GM19397 (cell line): ENCODE measurements around the gene KDM8.
"Not testable (repeated sequence)": the region's sequence is repeated elsewhere in the genome, so short reads cannot be mapped to it uniquely, and the experiment has no call there.

Source experiments
- ATAC-seq: cut with Tn5 transposase; IDR thresholded peaks from one replicate; pipeline ENCODE4 v1.9.1; 2021; ENCODE audit warnings: mild to moderate bottlenecking, moderate library complexity; ENCODE audit not compliant: unreplicated experiment

Gene KDM8

GRCh38 chr16:27190316-27190871 lies 12.9 kb upstream of the KDM8 start:
- ATAC-seq: no peak

GRCh38 chr16:27191352-27191924 lies 11.9 kb upstream of the KDM8 start:
- no peak for ATAC-seq

DNA sequence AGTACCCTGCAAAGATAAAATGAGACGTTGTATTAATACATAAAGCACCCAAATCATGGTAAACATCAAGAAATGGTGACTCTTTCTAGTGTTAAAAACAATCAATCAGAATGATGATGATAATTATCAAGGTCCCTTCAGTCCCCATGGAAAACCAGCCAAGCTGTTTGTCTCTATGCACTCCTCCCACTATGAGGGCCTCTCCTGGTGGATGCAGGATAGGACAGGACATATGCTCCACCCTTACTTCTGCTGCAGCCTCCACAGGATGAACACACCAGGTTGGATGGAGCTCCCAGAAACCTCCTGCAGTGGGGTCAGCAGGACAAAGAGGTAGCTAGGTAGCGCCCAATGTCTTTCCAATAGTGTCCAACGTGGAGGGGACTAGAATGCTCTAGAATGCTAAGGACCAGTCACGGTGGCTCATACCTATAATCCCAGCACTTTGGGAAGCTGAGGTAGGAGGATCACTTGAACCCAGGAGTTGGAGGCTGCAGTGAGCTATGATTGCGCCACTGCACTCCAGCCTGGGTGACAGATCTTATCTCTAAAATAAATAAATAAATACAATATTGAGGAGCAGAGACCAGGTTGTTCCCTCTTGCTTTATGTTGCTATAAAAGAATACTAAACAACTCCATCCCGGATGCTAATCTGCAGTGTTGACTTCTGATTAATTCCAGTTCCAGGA lies 9.9 kb upstream of the KDM8 start:
- no peak for ATAC-seq

DNA sequence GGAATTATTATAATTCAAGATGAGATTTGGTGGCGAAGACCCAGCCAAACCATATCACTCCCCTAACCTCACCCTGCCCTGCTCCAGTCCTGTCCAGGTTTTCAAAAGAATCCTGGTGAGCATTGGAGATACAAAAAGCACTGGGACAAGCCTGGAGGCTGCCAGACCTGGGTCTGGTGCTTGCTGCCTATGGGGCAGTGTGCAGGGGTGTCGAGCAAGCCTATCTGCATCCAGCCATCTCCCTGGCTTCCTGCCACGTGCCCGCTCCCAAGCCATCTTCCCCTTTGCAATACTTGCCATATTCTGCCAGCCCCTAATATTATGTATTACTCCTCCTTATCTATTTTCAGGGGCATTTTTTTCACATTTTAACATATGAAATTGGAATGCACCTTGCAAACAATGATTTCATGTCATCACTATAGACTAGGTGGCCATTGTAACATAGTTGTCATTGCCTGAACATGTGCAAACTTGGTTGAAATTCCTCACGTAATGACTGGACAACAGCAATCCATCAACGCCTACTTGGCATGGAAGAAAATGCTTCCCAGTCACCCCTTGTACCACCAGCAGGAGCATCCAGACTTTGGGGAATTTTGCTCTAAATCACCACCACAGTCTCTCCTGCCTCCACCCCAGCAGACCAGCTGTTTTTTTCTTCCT lies 8.1 kb upstream of the KDM8 start:
- ATAC-seq: no peak

DNA sequence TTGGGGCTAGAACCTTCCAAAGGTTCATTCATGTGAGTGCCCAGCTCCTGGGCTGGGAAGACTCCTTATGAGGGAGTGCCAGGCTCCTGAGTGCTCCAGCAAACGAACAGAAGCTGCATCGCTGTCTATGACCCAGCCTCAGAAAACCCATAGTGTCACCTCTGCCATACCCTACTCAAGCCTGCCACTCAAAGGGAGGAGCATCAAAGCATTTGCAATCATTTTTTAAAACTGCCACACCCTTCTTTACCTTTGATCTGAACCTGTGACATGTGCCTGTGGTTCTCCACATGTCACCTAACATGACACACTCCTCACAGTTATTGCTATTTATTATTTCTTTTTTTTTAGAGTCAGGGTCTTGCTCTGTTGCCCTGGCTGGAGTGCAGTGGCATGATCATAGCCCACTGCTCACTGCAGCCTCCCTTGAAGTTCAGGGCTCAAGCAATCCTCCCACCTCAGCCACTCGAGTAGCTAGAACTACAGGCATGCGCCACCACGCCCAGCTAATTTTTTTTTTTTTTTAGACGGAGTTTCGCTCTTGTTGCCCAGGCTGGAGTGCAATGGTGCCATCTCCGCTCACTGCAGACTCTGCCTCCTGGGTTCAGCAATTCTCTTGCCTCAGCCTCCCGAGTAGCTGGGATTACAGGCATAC lies 7.3 kb upstream of the KDM8 start:
- ATAC-seq: no peak

DNA sequence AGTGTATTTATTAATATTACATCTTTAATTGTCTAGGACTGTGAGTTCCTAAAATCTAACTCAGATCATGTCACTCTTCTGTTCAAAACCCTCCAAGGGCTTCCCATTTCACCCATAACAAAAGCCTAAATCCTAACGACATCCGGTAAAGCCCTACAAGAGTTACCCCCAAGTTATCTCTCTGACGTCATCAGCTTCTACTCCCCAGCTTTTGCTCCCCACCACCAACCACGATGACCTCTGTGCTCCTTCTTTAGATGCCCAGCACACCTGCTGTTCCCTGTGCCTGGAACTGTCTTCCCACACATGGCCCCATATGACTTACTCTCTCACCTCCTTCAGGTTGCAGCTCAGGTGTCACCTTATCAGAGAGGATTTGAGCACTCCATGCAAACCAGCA lies 6.3 kb upstream of the KDM8 start:
- ATAC-seq: no peak

- no peak for ATAC-seq
These were observed 4.7 kb upstream of the KDM8 start for GRCh38 chr16:27198451-27199234.

DNA sequence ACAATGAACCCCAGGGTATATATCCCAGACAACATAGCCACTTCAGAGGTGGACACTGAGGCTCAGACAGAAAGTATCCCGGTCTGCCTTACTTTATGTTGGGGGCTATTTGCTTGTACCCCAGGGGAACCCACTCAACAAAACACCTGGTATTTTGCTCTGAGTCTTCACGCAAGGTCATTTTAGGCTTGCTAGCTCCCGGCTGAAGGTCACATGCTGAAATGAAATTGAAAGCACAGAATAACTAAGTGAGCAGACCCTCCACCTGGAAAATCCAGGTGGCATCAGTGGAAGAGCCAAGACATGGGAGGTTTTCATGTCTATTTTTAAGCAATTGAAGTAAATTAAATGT lies 4.1 kb upstream of the KDM8 start:
- no peak for ATAC-seq

DNA sequence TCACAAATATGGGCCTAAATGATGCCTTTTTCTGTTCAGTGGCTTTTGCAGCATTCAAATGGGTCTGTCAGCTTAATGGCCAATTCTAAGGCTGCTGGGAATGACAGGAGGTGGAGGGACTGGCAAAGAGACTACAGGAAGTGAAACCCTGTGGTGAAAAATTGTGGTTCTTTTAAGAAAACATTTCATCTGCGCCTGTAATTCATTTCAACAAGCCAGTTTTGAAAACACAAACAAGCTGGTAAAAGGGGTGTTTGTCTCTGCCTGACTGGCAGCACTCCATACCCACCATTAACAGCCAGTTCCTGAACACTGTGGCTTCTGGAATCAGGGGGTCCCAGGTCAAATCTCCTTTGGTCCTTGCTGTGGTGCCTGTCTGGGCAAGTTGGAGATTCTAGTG lies 3.6 kb upstream of the KDM8 start:
- no peak for ATAC-seq

GRCh38 chr16:27200914-27201313 lies 2.4 kb upstream of the KDM8 start:
- not testable (repeated sequence) for ATAC-seq

GRCh38 chr16:27202923-27203506 lies 311 bp upstream of the KDM8 start:
- peak; percentile 61 for ATAC-seq

GRCh38 chr16:27204312-27204915 lies 1.1 kb downstream of the KDM8 start:
- no peak for ATAC-seq

- no peak for ATAC-seq
These were observed 2.2 kb downstream of the KDM8 start for GRCh38 chr16:27205423-27206065.

DNA sequence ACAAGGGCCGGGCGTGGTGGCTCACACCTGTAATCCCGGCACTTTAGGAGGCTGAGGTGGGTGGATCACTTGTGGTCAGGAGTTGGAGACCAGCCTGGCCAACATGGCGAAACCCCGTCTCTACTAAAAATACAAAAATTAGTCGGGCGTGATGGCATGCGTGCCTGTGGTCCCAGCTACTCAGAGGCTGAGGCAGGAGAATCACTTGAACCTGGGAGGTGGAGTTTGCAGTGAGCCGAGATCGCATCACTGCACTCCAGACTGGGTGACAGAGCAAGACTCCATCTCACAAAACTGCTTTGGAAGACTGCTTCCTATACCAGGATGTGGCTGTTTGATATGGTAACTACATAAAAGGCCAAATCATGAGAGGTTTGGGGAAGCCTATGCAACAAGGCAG lies 3.8 kb downstream of the KDM8 start:
- ATAC-seq: not testable (repeated sequence)

DNA sequence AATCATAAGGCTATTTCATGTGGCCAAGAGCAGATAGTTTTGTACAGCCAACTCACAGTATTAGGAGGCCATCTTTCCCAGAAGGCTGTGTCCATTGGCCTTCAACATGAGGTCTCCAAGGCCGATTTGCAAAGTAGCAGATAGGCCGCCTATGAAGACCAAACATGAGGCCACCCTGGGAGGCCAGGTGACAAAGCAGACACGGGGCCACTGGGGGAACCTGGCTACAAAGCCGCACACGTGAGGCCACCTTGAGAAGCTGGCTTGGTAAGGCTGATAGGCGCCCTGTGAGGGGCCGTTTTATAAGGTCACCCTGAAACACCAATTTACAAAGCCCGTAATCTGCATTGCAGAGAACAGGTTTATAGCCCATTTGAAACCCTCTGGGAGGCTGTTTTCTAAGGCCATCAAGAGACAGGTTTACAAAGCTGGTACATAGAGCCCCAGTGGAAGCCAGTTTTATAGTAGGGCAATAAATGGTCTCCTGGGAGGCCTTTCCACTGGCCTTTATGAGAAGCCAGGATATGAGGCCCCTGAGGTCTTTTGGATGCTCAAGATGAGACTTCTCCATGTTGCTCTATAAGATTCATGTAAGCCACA lies 4.9 kb downstream of the KDM8 start:
- ATAC-seq: no peak

GRCh38 chr16:27208796-27209195 lies 5.5 kb downstream of the KDM8 start:
- no peak for ATAC-seq

- no peak for ATAC-seq
These were observed 6.3 kb downstream of the KDM8 start for GRCh38 chr16:27209591-27209990.

DNA sequence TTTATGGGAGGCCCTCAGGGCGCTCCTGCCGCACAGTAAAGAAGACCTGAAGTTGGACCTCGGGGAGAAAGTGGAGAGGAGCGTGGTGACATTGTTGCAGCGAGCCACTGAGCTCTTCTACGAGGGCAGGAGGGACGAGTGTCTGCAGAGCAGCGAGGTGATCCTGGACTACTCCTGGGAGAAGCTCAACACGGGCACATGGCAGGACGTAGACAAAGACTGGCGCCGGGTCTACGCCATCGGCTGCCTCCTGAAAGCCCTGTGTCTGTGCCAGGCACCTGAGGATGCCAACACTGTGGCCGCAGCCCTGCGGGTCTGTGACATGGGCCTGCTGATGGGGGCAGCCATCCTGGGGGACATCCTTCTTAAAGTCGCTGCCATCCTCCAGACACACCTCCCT lies 6.8 kb downstream of the KDM8 start:
- no peak for ATAC-seq

DNA sequence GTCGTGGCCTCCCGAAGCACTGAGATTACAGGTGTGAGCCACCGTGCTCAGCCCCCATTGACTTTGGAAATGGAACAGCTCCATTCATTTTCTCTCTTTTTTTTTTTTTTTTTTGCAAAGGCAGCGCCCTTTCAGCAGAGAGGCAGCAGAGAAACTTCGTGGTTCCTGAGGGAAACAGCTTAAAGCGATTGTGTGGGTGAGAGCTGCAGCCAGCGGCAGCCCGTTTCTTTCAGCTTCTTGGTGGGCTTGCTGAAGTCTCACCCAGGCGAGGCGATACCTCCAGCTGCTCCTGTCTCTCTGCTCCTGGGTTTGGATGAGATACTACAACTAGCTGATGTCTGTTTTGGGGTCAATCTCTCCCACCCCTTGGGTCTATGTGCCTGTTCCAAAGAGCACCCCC lies 7.7 kb downstream of the KDM8 start:
- no peak for ATAC-seq
